HG03558 (cell line): Measurements from ENCODE around the gene SMARCB1.

Experiments
- ATAC-seq: cut with Tn5 transposase; IDR thresholded peaks from one replicate; pipeline ENCODE4 v1.9.1; 2021; ENCODE audit warnings: moderate number of reproducible peaks; ENCODE audit not compliant: unreplicated experiment; ENCODE audit errors: extremely low read depth

Gene SMARCB1

DNA sequence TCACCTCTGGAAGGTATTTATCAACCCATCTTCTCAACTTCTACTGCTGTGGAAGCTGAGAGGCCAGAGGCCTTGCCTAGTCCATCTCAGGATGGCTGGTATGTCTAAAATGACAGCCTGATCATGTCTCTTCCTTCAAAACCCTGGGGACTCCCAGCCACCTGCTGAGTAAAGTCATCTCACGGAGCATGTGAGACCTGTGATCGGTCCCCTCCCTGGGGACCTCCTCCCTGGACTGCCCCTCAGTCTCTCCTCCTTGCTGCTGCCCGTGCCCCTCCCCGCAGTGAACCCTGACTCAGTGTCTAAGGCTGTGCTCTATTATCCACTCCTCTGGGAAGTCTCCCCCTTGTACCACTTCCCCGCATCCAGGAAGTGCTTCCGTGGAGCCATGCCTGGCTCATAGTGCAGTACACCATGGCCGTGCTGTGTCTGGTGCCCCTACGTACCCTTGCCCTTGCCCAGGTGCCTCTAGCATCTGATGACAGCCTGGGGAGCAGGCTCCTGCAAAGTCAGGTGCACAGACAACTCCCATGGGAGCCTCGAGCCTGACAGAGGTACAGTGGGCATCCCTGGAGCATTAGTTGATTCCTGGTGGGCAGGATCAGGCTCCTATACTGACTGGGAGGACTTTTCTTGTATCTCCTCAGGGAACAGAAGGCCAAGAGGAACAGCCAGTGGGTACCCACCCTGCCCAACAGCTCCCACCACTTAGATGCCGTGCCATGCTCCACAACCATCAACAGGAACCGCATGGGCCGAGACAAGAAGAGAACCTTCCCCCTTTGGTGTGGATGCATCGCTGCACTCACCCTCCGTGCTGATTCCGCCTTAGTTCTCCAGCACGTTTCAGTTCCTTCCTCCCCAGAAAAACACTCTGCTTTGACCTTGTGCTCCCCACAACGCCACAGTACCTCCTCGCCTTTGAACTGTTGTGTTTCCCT lies 13.8 kb downstream of the SMARCB1 start:
- ATAC-seq, result no peak

DNA sequence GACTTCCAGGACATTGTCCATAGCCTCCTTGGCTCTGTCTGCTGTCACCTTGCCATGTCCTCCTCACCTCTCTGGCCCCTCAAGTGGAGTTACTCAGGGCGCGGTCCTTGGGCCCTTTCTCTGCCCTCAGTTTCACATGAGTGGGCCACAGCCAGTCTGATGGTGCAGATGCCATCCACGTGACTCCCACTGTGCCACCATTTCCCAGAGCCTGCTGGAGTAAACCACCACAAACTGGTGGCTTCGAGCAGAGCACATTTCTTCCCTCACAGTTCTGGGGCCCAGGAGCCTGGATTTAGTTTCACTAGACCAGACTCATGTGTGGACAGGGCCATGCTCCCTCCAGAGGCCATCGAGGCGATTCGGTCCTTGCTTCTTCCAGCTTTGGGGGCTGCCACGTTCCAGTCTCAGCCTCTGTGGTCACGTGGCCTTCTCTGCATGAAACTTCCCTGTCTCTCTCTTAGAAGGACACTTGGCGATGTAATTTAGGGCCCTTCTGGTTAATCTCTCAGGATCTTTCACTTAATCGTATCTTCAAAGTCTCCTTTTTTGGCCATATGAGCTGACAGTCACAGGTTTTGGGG lies 14.6 kb downstream of the SMARCB1 start:
- ATAC-seq, result no peak

DNA sequence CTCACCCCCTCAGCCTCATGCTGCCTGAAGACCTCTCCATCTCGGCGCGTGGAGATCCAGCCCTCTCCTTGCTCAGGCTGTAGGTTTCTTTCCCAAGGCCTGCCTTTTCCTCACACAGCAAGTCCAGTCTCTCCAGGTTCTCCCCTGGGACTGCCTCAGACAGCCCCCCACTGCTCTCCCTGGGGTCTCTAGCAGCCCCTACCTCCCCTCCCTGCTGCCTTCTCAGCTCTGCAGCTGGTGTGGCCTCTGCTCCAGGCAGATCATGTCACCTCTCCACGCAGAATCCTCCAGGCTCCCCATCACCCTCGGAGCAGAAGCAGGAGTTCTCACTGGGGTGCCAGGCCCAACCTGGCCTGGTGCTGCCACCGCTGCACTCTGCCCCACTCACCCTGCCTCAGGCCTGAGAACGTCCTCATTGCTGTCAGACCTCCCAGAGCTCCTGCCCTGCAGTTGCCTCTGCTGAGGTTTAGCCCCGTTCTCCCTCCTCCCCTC lies 15.2 kb downstream of the SMARCB1 start:
- no peak for ATAC-seq

DNA sequence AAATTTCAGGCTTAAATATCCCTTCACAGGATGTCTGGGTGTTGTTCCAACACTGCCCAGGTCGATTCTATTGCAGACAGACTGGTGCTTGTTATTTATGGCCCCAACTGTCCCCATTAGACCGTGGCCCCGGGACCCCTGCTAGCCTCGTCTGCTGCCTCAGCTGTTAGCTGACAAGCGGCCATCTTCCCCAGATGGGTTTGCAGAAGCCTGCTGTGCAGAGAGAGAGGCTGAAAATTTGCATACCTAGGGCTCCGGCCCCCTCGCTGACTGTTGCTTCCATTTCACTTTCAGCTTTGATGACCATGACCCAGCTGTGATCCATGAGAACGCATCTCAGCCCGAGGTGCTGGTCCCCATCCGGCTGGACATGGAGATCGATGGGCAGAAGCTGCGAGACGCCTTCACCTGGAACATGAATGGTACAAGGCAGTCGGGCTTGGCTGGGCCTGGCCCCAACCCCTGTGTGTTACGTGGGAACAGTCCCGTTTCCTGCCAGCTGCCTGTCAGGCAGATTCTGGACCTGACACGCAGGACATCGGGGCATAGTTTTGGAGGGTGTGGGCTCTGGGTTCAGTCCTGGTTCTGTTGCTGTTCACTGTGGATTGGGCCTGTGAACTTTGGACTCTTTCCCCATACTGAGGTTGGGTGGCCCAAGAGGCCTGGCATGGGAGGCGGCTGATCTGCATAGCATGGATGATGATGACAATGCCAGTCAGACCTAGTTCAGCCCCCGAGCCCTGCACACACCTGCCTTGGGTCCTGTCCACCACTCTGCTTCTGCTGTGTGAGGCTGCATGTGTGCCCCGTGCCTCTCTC lies 16.4 kb downstream of the SMARCB1 start:
- no peak for ATAC-seq

DNA sequence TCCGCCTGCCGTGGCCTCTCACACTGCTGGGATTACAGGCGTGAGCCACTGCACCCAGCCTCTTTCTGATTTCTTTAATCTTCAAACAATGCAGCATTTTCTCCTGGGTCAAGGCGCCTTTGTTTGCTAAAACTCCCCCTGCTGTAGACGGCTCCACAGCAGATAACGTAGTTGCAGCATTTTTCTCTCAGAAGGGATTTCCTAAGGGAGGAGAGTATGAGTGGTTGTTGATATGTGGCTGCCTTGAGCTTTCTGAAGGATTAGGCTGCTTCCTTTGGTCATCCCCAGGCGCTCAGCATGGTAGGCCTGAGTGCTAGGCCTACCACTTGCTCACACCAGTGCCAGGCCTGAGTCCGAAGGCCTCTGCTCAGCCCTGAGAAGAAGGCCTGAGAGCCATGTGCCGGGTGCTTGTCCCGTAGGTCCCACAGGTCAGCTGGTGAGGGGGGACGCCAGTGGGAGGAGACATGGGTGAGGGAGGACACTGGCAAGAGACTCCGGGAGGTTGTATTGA lies 18.1 kb downstream of the SMARCB1 start:
- no peak for ATAC-seq

DNA sequence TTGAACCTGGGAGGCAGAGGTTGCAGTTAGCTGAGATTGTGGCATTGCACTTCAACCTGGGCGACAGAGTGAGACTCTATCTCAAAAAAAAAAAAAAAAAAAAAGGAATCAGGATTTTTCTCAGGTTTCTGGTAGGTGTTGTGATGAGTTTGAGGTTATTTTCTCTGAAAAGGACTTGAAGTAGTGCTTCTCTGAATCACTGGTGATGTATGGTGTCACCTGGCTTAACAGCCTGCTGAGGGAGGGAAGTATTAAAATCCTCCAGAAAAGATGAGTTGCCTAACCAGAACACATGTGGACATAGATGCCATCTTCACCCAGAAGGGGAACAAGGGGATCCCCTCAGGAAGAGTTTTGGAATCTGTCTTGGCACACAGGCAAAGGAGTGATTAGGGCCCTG lies 20.1 kb downstream of the SMARCB1 start:
- no peak for ATAC-seq

DNA sequence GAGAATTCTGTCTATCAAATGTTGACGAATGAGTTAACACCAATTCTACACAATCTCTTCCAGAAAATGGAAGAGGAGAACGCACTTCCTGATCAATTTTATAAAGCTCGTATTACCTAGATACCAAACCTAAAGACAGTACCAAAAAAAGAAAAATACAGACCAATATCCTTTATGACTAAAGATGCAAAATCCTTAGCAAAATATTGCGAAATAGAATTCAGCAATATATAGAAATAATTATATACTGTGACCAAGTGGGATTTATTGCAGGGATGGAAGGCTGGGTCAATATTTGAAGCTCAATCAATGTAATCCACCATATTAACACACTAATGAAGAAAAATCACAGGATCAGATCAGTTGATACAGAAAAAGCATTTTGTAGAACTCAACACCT lies 25.6 kb downstream of the SMARCB1 start:
- no peak for ATAC-seq

DNA sequence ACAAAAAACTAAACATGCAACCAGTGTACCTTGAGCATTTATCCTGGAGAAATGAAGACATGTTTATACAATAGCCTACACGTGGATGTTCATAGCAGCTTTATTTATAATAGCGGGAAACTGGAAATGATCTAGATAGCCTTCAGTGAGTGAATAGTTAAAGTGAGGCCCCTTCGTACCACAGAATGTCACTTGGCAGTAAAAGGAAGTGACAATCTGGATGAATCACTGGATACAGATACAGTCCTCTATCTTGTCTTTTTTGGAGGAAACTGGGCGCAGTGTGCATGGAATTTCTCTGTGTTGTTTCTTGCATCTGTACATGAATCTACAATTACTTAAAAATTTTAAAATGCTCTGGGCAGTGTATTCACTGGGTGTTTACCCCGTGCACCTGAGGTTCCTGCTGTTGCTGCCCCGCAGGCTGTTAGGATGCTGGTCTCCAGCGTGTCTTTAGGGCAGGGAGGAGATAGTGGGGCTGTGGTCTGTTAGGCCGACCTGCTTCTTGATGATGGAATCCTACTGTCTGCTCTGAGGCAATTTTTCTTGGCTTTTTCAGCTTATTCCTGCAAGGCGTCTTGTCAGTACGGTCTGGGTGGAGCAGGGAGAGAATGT lies 28.9 kb downstream of the SMARCB1 start:
- ATAC-seq, result no peak

DNA sequence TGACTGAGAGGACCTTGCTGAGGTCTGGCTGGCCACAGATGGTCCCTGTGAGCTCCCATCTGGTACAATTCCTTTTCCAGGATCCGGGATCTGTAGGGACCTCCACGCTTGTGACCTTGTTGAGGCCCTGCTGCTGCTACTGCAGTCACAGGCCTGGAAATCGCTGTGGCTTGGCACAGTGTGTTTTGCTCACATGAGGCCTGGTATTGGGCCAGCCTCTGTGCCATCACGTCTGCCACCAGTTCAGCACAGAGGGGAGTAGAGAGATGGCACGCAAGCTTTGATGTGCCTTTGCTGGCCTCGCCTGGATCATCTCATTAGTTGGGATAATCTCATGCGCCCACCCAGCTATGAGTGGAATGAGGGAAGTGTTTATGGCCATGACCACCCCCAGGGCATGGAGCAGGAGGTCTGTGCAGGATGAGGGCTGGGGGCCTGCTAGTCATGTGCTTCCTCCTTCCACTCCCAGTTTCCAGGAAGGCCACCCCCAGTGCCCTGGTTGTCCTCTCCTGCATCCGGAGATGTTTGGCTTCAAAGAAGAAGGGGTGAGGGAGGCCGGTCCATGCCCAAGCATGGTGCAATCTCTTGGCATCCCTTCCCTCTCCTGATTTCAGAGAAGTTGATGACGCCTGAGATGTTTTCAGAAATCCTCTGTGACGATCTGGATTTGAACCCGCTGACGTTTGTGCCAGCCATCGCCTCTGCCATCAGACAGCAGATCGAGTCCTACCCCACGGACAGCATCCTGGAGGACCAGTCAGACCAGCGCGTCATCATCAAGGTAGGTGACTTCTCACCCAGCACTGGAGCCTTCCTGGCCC lies 29.6 kb downstream of the SMARCB1 start:
- no peak for ATAC-seq

DNA sequence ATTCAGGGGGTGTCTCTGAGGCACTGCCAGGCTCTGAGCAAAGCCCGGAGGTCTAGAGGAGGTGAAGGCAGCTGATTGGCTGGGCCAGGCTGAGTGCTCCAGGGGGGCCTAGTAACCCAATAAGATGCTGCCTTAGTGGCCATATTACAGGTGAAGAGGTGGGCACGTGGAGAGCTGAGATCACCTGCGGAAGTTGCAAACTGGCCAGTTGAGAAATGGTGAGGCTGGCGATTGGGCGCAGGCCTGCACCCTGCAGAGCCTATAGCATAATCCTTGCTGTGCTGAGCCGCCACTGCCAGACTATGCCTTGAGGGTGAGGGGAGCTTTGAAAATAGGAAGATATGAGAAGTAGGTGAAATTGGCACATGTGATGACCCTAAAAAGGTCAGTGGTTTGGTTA lies 30.4 kb downstream of the SMARCB1 start:
- ATAC-seq, result no peak

DNA sequence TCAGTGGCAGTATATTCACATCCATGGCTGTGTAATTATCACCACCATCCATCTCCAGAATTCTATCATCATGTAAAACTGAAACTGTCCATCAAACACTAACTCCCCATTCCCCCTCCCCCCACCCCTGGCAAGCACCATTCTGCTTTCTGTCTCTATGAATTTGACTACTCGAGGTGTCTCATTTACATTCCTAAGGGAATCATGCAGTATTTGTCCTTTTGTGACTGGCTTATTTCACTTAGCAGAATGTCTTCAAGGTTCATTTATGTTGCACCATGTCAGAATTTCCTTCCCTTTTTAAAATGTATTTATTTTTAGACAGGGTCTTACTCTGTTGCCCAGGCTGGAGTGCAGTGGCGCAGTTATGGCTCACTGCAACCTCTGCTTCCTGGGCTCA lies 31.8 kb downstream of the SMARCB1 start:
- no peak for ATAC-seq

DNA sequence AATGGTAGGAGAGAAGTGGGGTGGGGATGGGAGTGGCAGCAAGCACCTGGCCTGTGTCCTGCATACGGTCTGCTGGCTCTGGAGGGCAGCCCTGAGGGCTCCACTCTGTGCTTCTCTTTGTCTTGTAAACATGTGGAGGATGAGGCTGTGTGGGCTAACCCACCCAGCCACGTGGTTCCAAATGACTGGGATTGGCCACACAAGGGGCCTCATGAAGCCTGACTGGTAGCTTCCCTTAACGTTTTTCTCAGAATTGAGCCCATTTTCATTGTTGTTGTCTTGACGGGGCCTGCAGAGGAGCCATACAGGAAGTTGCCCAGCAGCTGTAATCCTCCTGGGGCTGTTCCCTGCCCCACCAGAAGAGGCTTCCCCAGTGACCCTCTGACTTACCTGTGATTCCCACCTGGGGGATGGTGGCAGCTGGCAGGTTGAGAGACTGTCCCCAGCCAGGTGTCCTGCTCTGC lies 34.0 kb downstream of the SMARCB1 start:
- no peak for ATAC-seq

DNA sequence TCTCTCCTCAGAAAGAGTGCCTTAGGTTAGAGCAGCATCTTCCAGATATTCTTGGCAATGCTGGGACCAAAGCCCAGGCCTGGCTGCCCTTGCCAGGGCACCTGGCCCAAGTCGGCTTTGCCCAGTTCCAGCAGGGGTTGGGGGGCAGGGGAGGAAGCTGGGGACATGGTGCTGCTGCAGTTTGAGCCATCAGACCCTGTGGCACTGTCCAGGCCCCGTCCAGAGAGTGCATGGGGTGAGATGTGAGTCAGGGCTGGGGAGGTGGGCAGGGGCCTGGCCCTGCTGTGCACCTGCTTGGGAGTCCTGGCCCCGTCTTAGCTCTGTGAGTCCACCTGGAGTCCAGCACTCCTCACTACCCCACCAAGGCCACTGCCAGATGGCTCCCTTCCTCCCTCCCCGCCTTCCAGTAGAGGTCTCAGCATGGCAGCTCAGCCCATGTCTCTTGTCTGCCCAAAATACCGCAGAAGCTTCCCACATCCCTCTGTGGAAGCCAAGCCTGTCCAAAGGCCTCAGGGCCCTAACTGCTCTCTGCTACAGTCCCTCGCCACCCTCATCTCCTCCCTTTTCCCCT lies 35.4 kb downstream of the SMARCB1 start:
- no peak for ATAC-seq

DNA sequence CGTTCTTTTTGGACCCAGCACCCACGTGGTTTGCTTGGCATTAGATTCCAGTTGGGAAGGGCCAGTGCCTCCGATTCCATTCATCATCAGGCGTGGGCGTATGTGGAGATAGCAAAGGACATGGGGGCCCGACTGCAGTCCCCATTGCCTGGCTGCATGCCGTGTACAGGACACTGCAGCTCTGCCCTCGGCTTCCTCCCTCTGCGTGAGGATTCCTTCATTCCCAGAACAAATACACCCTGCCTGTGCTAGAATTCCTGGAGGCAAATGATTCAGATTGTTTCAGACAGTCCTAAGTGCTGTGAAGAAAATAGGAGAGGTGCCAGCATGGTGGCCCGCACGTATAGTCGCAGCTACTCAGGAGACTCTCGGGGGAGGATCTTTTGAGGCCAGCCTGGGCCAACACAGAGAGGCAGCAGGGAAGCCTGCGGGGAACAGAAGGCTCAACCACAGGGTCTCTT lies 36.6 kb downstream of the SMARCB1 start:
- no peak for ATAC-seq

DNA sequence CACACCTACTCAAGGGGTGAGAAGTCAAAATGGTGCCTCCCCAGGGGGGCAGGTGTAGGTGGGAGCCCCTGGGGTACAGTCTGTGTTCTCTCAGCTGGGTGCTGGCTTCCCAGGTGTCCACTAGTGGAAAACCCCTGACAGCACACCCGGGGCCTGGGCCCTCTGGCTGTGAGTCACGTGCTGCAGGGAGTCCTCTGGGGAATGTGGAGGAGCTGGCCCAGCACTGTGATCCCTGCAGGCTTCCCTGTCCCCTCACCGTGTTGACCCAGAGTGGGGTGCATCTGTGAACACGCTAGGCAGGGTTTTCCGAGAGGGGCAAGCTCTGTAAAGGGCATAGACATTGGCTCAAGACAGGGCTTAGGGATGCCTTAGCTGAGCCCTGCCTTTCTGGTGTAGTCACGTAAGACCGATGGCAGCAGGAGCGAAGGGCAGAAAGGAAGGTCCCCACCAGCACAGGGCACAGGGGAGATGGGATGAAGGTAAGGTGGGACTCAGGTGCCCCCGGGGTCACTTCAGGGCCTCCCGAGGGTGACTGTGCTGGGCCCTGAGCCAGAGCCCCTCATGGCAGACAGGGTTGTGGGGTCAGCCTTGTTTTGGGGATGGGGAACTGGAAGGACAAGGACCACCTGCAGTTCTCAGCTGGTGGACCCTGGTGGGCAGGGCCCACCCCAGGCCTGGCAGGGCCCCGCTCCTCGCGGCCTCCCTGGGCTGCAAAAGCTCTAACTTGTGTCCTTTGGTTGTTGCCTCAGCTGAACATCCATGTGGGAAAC lies 37.9 kb downstream of the SMARCB1 start:
- ATAC-seq, result no peak

DNA sequence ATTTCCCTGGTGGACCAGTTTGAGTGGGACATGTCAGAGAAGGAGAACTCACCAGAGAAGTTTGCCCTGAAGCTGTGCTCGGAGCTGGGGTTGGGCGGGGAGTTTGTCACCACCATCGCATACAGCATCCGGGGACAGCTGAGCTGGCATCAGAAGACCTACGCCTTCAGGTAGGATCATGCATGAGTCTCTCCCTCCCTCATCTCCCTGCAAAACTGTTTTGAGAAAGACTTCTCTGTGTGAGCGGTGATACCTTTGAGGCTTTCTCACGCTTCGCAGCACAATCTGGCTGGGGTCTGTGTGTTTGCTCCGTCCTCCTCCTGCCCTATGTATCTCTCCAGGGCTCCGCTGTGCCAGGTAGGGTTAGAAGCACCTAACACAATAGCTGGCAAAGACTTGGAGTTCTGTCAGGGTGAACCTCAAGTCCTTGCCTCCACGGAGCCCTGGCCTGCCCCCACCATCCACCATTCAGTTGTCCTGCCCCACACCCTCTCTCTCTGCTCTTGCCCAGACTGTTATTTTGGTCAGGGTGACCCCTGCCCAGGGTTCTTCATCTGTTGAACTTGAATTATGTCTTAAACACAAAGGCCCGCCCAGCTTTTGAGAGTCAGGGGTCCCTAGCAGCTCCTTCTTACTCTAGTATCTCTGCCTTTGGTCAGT lies 38.6 kb downstream of the SMARCB1 start:
- no peak for ATAC-seq

DNA sequence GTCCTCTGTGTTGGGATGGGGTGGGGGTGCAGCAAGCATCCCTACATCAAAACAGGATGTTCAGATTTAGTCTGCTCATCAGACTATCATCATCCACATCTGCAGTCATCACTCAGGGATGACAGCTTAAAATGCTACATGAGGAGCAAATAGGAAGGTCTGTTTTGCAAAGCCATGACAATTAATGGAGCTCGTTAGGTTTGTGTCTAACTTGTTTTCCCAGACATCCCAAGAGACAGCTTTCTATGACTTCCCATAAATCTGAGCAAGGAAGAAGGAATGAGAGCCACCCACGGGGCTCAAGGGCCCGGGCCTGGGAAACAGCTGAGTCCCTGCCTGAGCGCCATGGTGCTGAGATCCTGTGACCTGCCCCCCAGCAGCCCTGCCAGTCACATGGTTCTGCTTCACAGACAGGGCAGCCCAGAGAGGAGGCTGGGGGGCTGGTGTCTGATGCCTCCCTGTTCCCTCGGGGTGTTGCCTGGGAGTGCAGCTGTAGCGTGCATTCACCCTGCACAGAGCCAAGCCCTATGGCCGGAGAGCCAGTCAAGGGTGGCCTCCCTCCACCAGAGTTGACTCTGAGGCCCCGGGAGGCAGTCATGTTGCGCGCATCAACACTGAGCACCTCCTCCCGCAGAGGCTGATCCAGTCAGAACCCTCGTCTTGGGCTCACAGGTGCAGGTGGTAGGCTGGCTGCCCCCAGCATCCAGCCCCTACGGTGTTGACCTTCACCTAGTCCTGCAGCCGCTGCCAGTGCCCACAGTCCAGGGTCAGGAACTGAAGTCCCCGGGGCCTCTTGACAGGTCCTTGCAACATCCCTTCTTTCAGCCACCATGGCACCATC lies 40.0 kb downstream of the SMARCB1 start:
- no peak for ATAC-seq
